HG03457 (cell line): ENCODE data around the gene ZIC5.

ENCODE experiments used
- ATAC-seq: cut with Tn5 transposase; IDR thresholded peaks from one replicate; pipeline ENCODE4 v1.9.1; 2021; ENCODE audit warnings: moderate number of reproducible peaks; ENCODE audit not compliant: unreplicated experiment

Gene ZIC5

GRCh38 chr13:99971576-99972189 is at the start of gene ZIC5:
ZIC5 (minus strand) TSS chr13:99971767; CDS start chr13:99971603, 164 bp downstream.
- ATAC-seq, result no peak

- no peak for ATAC-seq
These were observed 48.3 kb upstream of the ZIC5 start for GRCh38 chr13:100019780-100020356.

DNA sequence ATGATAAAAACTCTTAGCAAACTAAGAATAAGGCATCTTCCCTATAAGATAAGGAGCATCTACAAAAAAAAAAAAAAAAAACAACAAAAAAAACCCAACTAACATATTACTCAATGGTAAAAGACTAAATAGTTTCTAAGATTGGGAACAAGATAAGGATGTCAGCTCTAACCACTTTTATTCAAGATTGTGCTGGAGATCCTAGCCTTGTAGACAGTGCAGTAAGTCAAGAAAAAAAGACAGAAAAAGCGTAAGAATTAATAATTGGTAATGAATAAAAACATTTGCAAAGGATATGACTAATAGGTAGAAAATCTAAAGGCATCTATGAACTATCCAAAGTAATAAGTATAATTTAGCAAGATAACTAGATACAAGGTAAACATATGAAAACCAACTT is 43.1 kb upstream of the ZIC5 start:
- ATAC-seq, result no peak

- no peak for ATAC-seq
These were observed 26.7 kb upstream of the ZIC5 start for GRCh38 chr13:99998261-99998660.

GRCh38 chr13:99997702-99998214 is 26.2 kb upstream of the ZIC5 start:
- no peak for ATAC-seq

GRCh38 chr13:99996381-99996973 is 24.9 kb upstream of the ZIC5 start:
- no peak for ATAC-seq

DNA sequence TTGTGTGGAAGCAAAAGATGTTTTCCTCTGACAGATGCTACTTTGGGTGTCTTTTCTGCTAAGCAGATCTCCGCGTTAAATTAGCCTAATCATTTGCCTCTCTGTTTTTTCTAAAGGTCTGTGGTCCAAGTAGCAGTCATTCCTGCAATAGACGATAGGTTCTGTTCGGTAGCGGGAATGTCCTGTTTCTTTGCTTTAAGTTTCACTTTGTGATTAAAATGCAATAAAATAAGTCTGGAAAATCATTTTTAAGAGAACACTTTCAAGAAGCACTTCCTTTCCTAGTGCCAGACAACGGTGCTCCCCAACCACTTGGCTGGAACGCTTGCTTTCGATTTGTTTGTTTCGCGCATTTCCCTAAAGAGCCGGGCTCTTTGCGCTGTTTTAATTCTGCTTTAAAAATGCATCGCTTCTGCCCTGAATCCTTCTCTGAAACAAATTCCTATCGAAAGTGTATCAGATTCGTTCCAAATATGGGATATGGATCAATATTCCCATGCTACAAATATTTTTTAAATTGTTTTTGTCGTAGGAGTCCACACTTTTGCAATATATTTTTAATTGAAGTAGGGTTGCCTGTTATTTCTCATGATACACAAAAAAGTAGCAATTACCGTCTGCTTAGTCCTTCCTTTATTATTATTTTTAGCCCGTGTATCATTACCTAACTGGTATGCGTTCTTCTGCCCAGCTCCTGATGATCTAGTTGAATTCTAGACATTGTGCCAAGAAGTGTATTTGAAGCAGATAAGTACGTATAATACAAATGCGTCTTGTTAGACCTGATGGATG is 24.2 kb upstream of the ZIC5 start:
- no peak for ATAC-seq

DNA sequence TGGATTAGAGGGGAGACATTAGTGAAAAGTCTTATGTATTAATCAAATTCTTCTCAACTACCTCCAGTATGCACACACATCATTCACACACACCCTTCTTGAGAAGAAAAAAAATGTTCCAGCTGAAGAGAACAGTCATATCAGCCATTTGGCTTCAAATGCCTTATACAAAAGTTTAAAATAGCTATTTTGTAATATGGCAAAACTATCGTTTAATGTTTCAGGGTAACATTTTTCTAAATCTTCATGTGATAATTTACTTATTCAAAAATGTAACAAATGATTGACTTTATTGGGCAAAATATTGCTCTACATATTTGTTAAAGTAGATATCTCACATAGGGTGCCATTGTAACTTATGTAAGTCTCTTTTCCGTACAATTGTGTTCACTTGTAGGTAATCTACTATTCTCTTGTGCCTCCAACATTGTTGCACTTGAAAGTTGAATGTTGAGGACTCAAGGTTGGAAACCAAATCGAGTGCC is 23.6 kb upstream of the ZIC5 start:
- ATAC-seq, result no peak

DNA sequence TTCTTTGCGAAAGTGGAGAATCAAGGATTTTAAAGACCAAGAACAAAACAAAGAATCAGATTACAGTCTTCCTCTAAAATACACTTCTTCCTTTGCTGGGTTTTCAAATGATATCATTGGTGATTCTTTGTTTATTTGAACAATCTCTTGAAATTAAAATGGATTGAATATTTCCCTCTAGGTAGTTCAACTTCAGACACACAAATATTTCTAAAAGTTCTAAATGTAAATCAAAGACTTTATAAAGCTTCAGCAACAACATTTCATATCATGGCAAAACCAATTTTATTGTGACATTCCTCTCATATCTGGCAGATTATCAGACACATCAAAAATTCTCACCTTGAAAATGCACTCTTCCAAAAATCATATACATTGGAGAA is 23.1 kb upstream of the ZIC5 start:
- ATAC-seq, result no peak

DNA sequence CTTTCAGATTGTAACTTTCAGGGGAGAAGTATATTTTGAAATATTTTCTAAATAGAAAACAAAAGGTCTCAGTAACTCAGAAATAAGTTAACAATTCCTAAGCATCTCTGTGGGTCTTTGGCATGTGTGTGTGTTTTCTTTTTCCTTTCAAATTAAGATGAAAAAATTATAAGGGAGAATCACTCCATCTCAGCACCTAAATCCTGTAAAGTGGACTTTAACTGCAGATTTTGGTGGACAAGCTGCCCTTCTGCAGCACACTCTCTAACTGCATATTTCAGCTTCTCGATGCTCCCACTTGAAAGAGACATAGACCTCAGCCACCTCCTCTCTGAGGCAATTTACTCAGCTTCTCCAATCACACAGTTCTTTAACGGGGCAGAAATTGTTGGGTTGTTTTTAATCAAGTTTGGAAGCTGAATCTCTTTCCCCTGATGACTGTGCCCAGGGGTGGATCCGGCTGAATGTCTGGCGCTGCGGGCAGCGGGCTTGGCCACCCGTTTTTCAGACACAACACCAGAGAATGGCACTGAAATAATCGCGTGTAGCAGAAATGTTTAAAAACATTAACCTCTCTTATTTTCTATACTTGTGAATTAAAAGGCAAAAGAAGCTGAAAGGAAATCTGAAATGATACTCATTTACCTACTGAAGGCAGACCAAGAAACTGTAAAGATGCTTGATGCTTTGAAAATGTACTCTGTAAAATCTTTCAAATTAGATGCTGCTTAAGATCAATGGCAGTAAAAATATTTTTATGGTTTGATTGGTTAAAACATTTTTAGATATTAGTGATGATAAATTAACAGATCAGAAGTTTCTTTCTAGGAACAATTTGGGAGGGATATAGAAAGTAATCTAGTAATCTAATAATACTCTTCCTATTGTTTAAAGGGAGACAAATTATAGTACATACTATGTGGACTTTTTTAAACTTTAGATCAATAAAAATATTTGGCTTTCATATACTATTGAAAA is 22.4 kb upstream of the ZIC5 start:
- ATAC-seq, result no peak

GRCh38 chr13:99992949-99993351 is 21.4 kb upstream of the ZIC5 start:
- no peak for ATAC-seq

DNA sequence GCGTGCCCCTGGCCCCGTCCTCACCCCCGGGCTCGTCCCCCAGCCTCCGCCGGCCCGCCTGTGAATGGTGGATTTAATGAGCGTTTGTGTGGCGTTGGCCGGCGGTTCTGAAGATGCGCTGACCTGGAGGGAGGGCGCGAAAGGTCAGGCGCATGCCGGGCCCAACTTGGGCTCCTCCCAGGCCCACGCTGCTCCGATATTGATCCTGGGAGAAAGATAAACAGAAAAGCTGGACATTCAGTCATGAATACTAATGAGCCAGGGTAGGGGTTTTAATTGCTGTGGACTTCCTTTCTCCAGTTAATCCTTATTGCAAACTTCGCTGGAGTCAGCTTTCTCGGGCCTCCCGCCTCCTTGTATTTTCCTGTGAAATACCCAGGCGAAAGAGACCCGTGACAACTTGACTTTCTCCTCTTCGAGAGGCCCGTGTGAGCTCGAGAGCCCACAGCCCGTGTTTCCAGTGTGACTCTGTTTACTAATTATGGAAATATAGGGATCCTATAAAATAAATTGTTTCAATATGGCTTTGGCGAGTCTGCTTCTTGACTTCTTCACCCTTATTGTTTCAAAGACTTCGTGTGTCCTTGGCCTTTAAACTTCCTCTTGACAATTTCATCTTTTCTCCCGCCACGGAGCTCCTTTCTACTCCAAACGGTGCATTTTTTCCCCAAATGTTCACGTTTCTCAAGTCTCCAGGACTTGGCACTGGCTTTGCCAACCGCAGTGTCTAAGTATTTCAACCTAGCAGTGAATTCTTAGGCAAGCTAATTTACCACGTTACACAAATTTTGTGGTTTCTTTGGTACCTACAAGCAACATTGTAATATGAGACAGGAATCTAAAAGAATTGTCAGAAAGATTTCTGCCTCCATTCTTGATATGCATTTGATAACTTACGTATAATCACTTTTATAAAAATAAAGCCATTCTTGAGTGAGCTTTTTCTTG is 20.5 kb upstream of the ZIC5 start:
- ATAC-seq, result no peak

DNA sequence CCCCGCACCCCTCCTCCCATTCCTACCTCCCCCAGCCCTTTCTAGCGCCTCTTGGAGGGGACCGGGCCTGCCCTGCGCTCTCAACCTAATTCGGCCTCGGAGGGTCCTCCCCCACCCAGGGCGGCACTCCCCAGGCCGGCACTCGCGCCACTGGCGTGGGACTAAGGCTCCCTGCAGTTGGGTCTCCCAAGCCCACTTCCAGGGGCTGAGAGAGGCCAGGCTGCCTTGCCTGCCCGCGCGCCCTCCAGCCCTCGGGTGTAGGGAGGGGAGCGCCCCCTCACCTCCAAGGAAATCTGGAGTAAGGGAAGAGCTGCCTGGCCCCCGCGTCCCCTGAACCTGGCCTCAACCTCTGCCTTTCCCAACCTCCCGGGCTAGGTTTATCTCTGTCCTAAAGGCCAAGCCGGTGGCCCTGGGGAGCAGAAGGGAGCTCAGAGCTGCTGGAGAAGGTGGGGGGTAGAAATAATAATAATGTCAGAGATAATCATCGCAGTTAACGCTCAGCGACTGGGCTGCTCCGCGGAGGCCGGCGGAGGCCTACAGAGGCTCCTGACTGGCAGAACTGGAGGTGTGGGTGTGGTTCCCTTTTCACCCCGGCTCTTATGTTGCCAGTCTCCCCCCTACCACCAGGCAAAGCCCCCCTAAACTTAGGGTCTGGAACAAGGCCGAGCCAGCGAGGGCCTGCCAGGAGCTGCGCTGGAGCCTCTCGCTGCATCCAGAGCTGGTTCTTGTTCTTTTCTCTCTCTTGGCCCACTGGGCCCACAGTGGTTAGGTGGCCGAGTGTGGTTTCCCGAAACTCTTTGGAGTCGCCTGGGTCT is 19.7 kb upstream of the ZIC5 start:
- no peak for ATAC-seq

GRCh38 chr13:99990126-99990977 is 18.8 kb upstream of the ZIC5 start:
- no peak for ATAC-seq

GRCh38 chr13:99989276-99990125 is 17.9 kb upstream of the ZIC5 start:
- no peak for ATAC-seq

GRCh38 chr13:99988529-99989275 is 17.1 kb upstream of the ZIC5 start:
- ATAC-seq, result no peak
